GM06990 (cell line): Measurements from ENCODE around the gene CACNA2D3.

Source experiments
- DNase-seq: peaks from one replicate; pipeline ENCODE4 v3.0.0-alpha.2; 2011; ENCODE audit not compliant: insufficient read length; ENCODE audit errors: extremely low read depth
- H3K27me3 ChIP-seq: replicated peaks from 2 replicates; pipeline ENCODE4 v1.6.0; 2011; ENCODE audit warnings: low read length; ENCODE audit not compliant: control insufficient read depth, insufficient read depth
- H3K36me3 ChIP-seq: 2 replicates; pipeline ENCODE4 v1.5.1; 2011; ENCODE audit warnings: low read length; ENCODE audit not compliant: control insufficient read depth, insufficient read depth
- H3K4me3 ChIP-seq: replicated peaks from 2 replicates; pipeline ENCODE4 v1.5.1; 2011; ENCODE audit warnings: low read depth, mild to moderate bottlenecking, control low read depth, low read length
- CTCF ChIP-seq: IDR thresholded peaks from 2 replicates; pipeline ENCODE4 v1.5.1; 2011; ENCODE audit warnings: low read length, control low read depth, mild to moderate bottlenecking, inconsistent platforms; ENCODE audit not compliant: insufficient read depth, poor library complexity, severe bottlenecking

CACNA2D3 gene

DNA sequence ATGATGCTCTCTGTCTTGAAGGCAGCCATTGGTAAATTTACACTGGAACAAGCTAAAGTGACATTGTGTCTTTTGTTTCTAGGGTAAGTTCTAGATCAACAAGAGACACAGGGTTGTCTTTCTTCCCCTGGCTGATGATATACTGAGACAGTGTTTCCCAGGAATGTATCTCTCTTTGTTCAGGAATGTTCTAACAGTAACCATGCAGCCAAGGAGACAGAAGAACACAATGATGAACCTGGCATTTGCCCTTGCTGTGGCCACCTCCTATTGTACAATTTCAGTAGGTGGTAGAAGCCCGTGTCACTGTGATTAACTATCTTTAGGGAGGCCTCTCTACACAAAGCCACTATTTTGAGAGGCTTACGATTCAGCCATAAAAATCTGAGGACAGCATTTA is 674.8 kb downstream of the CACNA2D3 start:
- TF ChIP-seq CTCF: no peak
- no peak for DNase-seq
- no peaks in the 10 kb centered on the region for H3K36me3 ChIP-seq
- no peaks in the 10 kb centered on the region; the same call in 1 of the 2 replicates for H3K27me3 ChIP-seq
- H3K4me3 ChIP-seq: no peak overlapping the region

- no peak overlapping the region for H3K4me3 ChIP-seq
- no peaks in the 10 kb centered on the region for H3K36me3 ChIP-seq
- no peak for TF ChIP-seq CTCF
- no peak for DNase-seq
- H3K27me3 ChIP-seq: no peaks in the 10 kb centered on the region
Observed at GRCh38 chr3:54800478-54800877, 678.1 kb downstream of the CACNA2D3 start.

GRCh38 chr3:54801977-54802376 is 679.6 kb downstream of the CACNA2D3 start:
- H3K36me3 ChIP-seq: no peaks in the 10 kb centered on the region
- no peaks in the 10 kb centered on the region for H3K27me3 ChIP-seq
- H3K4me3 ChIP-seq: no peak overlapping the region
- TF ChIP-seq CTCF: no peak
- no peak for DNase-seq

DNA sequence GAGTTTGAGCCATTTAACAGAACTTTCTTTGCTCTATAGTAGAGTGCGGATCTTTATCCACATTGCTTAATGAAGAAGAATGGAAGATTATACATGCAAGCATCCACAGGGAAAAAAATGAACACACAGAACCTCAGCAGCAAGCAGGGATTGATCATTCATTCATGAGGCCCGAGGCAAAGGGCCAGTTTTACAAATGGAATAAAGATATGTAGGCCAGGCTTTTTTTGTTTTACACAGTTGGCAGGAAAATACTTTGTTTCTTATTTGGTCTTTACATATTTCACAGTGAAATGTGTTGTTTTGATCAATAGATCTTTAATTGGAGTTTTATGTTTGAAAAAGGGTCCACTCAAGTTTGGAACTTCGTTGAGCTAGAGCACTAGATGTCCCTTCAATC is 688.0 kb downstream of the CACNA2D3 start:
- no peak for TF ChIP-seq CTCF
- H3K4me3 ChIP-seq: no peak overlapping the region
- no peaks in the 10 kb centered on the region for H3K27me3 ChIP-seq
- DNase-seq: no peak
- no peaks in the 10 kb centered on the region for H3K36me3 ChIP-seq

DNA sequence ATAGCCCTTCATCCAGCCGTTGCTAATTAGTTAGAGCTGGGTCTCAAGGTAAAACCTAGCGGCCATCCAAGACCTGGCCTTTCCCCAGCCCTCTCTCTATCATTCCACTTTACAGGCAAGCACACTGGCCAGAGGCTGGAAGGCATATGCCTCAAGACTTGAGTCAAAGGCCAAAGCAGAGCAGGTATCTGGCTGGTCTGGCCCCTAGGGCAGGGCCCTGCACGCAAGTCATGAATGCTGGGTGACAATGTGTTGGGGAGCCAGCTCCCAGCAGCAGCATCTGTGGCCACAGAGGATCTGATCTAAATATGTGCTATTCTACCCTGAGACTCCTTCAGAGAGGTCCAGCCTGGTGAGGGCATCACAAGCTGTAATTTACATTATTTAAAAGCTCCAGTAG is 691.9 kb downstream of the CACNA2D3 start:
- Histone ChIP-seq H3K4me3 (no peak overlapping the region), H3K27me3 (no peaks in the 10 kb centered on the region), H3K36me3 (no peaks in the 10 kb centered on the region)
- TF ChIP-seq CTCF: no peak
- no peak for DNase-seq

DNA sequence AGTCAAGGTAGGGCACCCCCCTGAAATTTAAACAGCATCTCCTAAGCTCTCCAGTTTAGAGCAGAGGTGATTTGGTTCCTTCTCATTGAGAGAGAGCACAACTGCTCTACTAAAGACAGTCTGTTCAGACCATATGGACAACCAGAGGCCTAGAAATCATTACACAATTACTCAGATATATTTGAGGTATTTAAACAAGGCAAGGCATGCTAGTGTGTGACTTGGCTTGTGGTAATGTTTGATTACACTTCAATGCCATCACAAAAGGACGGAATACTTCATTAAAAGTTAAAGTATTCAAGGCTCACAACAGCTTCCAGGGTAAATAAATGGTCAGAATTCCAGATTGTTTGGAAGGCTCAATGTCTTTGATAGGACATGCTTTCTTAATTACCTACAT is 695.3 kb downstream of the CACNA2D3 start:
- H3K27me3 ChIP-seq: no peaks in the 10 kb centered on the region
- TF ChIP-seq CTCF: no peak
- no peak for DNase-seq
- H3K4me3 ChIP-seq: no peak overlapping the region
- no peaks in the 10 kb centered on the region for H3K36me3 ChIP-seq
